ENCODE data around the gene RALGPS1.
A peak's percentile ranks its signal among the peaks of the same experiment; 100 is the strongest.

The RALGPS1 gene

GRCh38 chr9:126979461-126979860 lies 64.9 kb downstream of the RALGPS1 start:
- H3K36me3 ChIP-seq (ENCODE audit: control insufficient read depth in 4 of 4, insufficient read depth in 4 of 4, low read length in 3 of 4): peaks cover 0 to 5% (median 0%) of the 10 kb centered on the region in 4 experiments
- H3K27ac ChIP-seq (ENCODE audit: insufficient read depth in 1 of 2, low read depth in 1 of 2, low read length in 2 of 2, poor library complexity in 1 of 2, severe bottlenecking in 2 of 2): no peak overlapping the region
- 100% methylated on average over 2 of the region's 5 CpGs for WGBS (ENCODE audit: insufficient coverage)
- ChIA-PET CTCF (interaction anchor here (0.7 kb wide), 1 partner anchor 17 kb away, joined by 3 read pairs; no protein-coding TSS in a partner anchor), POLR2A (no interaction called here)
- H3K9me3 ChIP-seq (ENCODE audit: control extremely low read depth in 1 of 5, control insufficient read depth in 4 of 5, insufficient read depth in 2 of 5, low read depth in 1 of 5, low read length in 4 of 5): peaks cover 2 to 13% (median 10%) of the 10 kb centered on the region in 5 experiments
- H3K27me3 ChIP-seq (replicated peaks in 2 of 5; ENCODE audit: control insufficient read depth in 4 of 5, insufficient read depth in 5 of 5, low read length in 4 of 5): peaks cover 16 to 71% (median 43%) of the 10 kb centered on the region in 5 experiments
- DNase-seq: no peak
- no peak overlapping the region for H3K4me3 ChIP-seq (ENCODE audit: control insufficient read depth in 1 of 7, extremely low read depth in 1 of 7, insufficient read depth in 4 of 7, low read depth in 2 of 7, low read length in 6 of 7)
- H3K4me1 ChIP-seq (ENCODE audit: control extremely low read depth in 1 of 4, control insufficient read depth in 4 of 4, insufficient read depth in 4 of 4, low read length in 3 of 4): no peaks in the 10 kb centered on the region

GRCh38 chr9:126980231-126980630 lies 65.6 kb downstream of the RALGPS1 start:
- H3K36me3 ChIP-seq (ENCODE audit: control insufficient read depth in 4 of 4, insufficient read depth in 4 of 4, low read length in 3 of 4): peaks cover 0 to 5% (median 0%) of the 10 kb centered on the region in 4 experiments
- ChIA-PET POLR2A (no interaction called here), CTCF (no interaction called here)
- H3K27ac ChIP-seq (ENCODE audit: insufficient read depth in 1 of 2, low read depth in 1 of 2, low read length in 2 of 2, poor library complexity in 1 of 2, severe bottlenecking in 2 of 2): no peak overlapping the region
- no peak overlapping the region for H3K4me3 ChIP-seq (ENCODE audit: control insufficient read depth in 1 of 7, extremely low read depth in 1 of 7, insufficient read depth in 4 of 7, low read depth in 2 of 7, low read length in 6 of 7)
- peaks cover 2 to 15% (median 10%) of the 10 kb centered on the region in 5 experiments for H3K9me3 ChIP-seq (ENCODE audit: control extremely low read depth in 1 of 5, control insufficient read depth in 4 of 5, insufficient read depth in 2 of 5, low read depth in 1 of 5, low read length in 4 of 5)
- H3K27me3 ChIP-seq (replicated peaks in 2 of 5; ENCODE audit: control insufficient read depth in 4 of 5, insufficient read depth in 5 of 5, low read length in 4 of 5): peaks cover 14 to 76% (median 45%) of the 10 kb centered on the region in 5 experiments
- DNase-seq: no peak
- no peaks in the 10 kb centered on the region for H3K4me1 ChIP-seq (ENCODE audit: control extremely low read depth in 1 of 4, control insufficient read depth in 4 of 4, insufficient read depth in 4 of 4, low read length in 3 of 4)

GRCh38 chr9:126981218-126981617 lies 66.6 kb downstream of the RALGPS1 start:
- POLR2A ChIA-PET: no interaction called here
- Histone ChIP-seq H3K4me3 (ENCODE audit: control insufficient read depth in 1 of 7, extremely low read depth in 1 of 7, insufficient read depth in 4 of 7, low read depth in 2 of 7, low read length in 6 of 7) (no peak overlapping the region), H3K9me3 (ENCODE audit: control extremely low read depth in 1 of 5, control insufficient read depth in 4 of 5, insufficient read depth in 2 of 5, low read depth in 1 of 5, low read length in 4 of 5) (peaks cover 2 to 15% (median 10%) of the 10 kb centered on the region in 5 experiments), H3K27me3 (replicated peaks in 2 of 5; ENCODE audit: control insufficient read depth in 4 of 5, insufficient read depth in 5 of 5, low read length in 4 of 5) (peaks cover 12 to 69% (median 45%) of the 10 kb centered on the region in 5 experiments), H3K36me3 (ENCODE audit: control insufficient read depth in 4 of 4, insufficient read depth in 4 of 4, low read length in 3 of 4) (peaks cover 0 to 5% (median 0%) of the 10 kb centered on the region in 4 experiments), H3K4me1 (ENCODE audit: control extremely low read depth in 1 of 4, control insufficient read depth in 4 of 4, insufficient read depth in 4 of 4, low read length in 3 of 4) (peaks cover 3 to 7% (median 5%) of the 10 kb centered on the region in 4 experiments), H3K27ac (ENCODE audit: insufficient read depth in 1 of 2, low read depth in 1 of 2, low read length in 2 of 2, poor library complexity in 1 of 2, severe bottlenecking in 2 of 2) (no peak overlapping the region)
- no peak for DNase-seq
- 100% methylated on average over 2 of the region's 2 CpGs for WGBS (ENCODE audit: insufficient coverage)
- CTCF ChIA-PET: no interaction called here

- H3K4me1 ChIP-seq (ENCODE audit: control extremely low read depth in 1 of 4, control insufficient read depth in 4 of 4, insufficient read depth in 4 of 4, low read length in 3 of 4): peaks cover 13 to 19% (median 16%) of the 10 kb centered on the region in 4 experiments
- CTCF ChIA-PET: no interaction called here
These were observed 67.8 kb downstream of the RALGPS1 start for GRCh38 chr9:126982215-126983002.

GRCh38 chr9:126983767-126984166 lies 69.2 kb downstream of the RALGPS1 start:
- peaks cover 15 to 73% (median 50%) of the 10 kb centered on the region in 5 experiments for H3K27me3 ChIP-seq (replicated peaks in 2 of 5; ENCODE audit: control insufficient read depth in 4 of 5, insufficient read depth in 5 of 5, low read length in 4 of 5)
- ChIA-PET POLR2A (no interaction called here), CTCF (interaction anchor here (0.5 to 1.3 kb wide), 2 partner anchors 43 to 163 kb away, joined by 3 to 6 read pairs; no protein-coding TSS in a partner anchor)
- H3K9me3 ChIP-seq (ENCODE audit: control extremely low read depth in 1 of 5, control insufficient read depth in 4 of 5, insufficient read depth in 2 of 5, low read depth in 1 of 5, low read length in 4 of 5): peaks cover 2 to 15% (median 10%) of the 10 kb centered on the region in 5 experiments
- peaks cover 13 to 25% (median 18%) of the 10 kb centered on the region in 4 experiments for H3K4me1 ChIP-seq (ENCODE audit: control extremely low read depth in 1 of 4, control insufficient read depth in 4 of 4, insufficient read depth in 4 of 4, low read length in 3 of 4)
- WGBS (ENCODE audit: insufficient coverage): no CpG with 5 or more reads among the region's 1 CpG
- no peak overlapping the region for H3K27ac ChIP-seq (ENCODE audit: insufficient read depth in 1 of 2, low read depth in 1 of 2, low read length in 2 of 2, poor library complexity in 1 of 2, severe bottlenecking in 2 of 2)
- no peak overlapping the region for H3K4me3 ChIP-seq (ENCODE audit: control insufficient read depth in 1 of 7, extremely low read depth in 1 of 7, insufficient read depth in 4 of 7, low read depth in 2 of 7, low read length in 6 of 7)
- H3K36me3 ChIP-seq (ENCODE audit: control insufficient read depth in 4 of 4, insufficient read depth in 4 of 4, low read length in 3 of 4): peaks cover 0 to 5% (median 0%) of the 10 kb centered on the region in 4 experiments
- no peak for DNase-seq

More at GRCh38 chr9:126982215-126983002, 67.8 kb downstream of the RALGPS1 start:
- Histone ChIP-seq H3K36me3 (ENCODE audit: control insufficient read depth in 4 of 4, insufficient read depth in 4 of 4, low read length in 3 of 4) (peaks cover 0 to 5% (median 0%) of the 10 kb centered on the region in 4 experiments), H3K27ac (ENCODE audit: insufficient read depth in 1 of 2, low read depth in 1 of 2, low read length in 2 of 2, poor library complexity in 1 of 2, severe bottlenecking in 2 of 2) (no peak overlapping the region), H3K4me3 (ENCODE audit: control insufficient read depth in 1 of 7, extremely low read depth in 1 of 7, insufficient read depth in 4 of 7, low read depth in 2 of 7, low read length in 6 of 7) (no peak overlapping the region), H3K27me3 (replicated peaks in 2 of 5; ENCODE audit: control insufficient read depth in 4 of 5, insufficient read depth in 5 of 5, low read length in 4 of 5) (peaks cover 13 to 68% (median 49%) of the 10 kb centered on the region in 5 experiments), H3K9me3 (ENCODE audit: control extremely low read depth in 1 of 5, control insufficient read depth in 4 of 5, insufficient read depth in 2 of 5, low read depth in 1 of 5, low read length in 4 of 5) (peaks cover 2 to 15% (median 10%) of the 10 kb centered on the region in 5 experiments)
- POLR2A ChIA-PET: interaction anchor here (0.6 kb wide), 1 partner anchor 12 kb away, joined by 4 read pairs; no protein-coding TSS in a partner anchor
- peak in 1 of 3 donors; percentile 10 for DNase-seq
- WGBS (ENCODE audit: insufficient coverage): no CpG with 5 or more reads among the region's 5 CpGs

- Histone ChIP-seq H3K27me3 (replicated peaks in 2 of 5; ENCODE audit: control insufficient read depth in 4 of 5, insufficient read depth in 5 of 5, low read length in 4 of 5) (peaks cover 17 to 77% (median 54%) of the 10 kb centered on the region in 5 experiments), H3K4me1 (ENCODE audit: control extremely low read depth in 1 of 4, control insufficient read depth in 4 of 4, insufficient read depth in 4 of 4, low read length in 3 of 4) (peaks cover 13 to 25% (median 18%) of the 10 kb centered on the region in 4 experiments), H3K36me3 (ENCODE audit: control insufficient read depth in 4 of 4, insufficient read depth in 4 of 4, low read length in 3 of 4) (peaks cover 0 to 5% (median 0%) of the 10 kb centered on the region in 4 experiments), H3K9me3 (ENCODE audit: control extremely low read depth in 1 of 5, control insufficient read depth in 4 of 5, insufficient read depth in 2 of 5, low read depth in 1 of 5, low read length in 4 of 5) (peaks cover 2 to 15% (median 10%) of the 10 kb centered on the region in 5 experiments), H3K4me3 (ENCODE audit: control insufficient read depth in 1 of 7, extremely low read depth in 1 of 7, insufficient read depth in 4 of 7, low read depth in 2 of 7, low read length in 6 of 7) (no peak overlapping the region), H3K27ac (ENCODE audit: insufficient read depth in 1 of 2, low read depth in 1 of 2, low read length in 2 of 2, poor library complexity in 1 of 2, severe bottlenecking in 2 of 2) (no peak overlapping the region)
- no peak for DNase-seq
- WGBS (ENCODE audit: insufficient coverage): 100% methylated on average over 3 of the region's 3 CpGs
- POLR2A ChIA-PET: no interaction called here
- CTCF ChIA-PET: interaction anchor here (0.6 kb wide), 1 partner anchor 602 kb away, joined by 3 read pairs; no protein-coding TSS in a partner anchor
These were observed 70.4 kb downstream of the RALGPS1 start for GRCh38 chr9:126984969-126985368.
